Loucy (cell line): ENCODE measurements around the gene NOXA1.

ENCODE experiments used
- H2AFZ ChIP-seq: fragments of 200-600 bp; sonication (generic); 2 replicates; pipeline ENCODE4 v1.6.0; 2016; ENCODE audit warnings: antibody characterized with exemption, mild to moderate bottlenecking, low read length, moderate library complexity
- H3F3A ChIP-seq: fragments of 200-600 bp; 2 replicates; pipeline ENCODE4 v1.6.0; 2016; ENCODE audit warnings: antibody characterized with exemption, low read depth, mild to moderate bottlenecking
- H3K27me3 ChIP-seq: fragments of 200-600 bp; sonication (generic); 2 replicates; pipeline ENCODE4 v1.6.1; 2014; ENCODE audit warnings: low read length, mild to moderate bottlenecking; ENCODE audit not compliant: insufficient read depth, poor library complexity, severe bottlenecking
- H3K36me3 ChIP-seq: fragments of 200-600 bp; sonication (generic); 2 replicates; pipeline ENCODE4 v1.6.1; 2016; ENCODE audit warnings: low read length; ENCODE audit not compliant: insufficient read depth
- H3K4me1 ChIP-seq: fragments of 200-600 bp; sonication (generic); 2 replicates; pipeline ENCODE4 v1.5.1; 2014; ENCODE audit warnings: low read length, mild to moderate bottlenecking; ENCODE audit not compliant: insufficient read depth, poor library complexity, severe bottlenecking
- H3K4me2 ChIP-seq: fragments of 200-600 bp; sonication (generic); 2 replicates; pipeline ENCODE4 v1.6.0; 2014; ENCODE audit warnings: antibody characterized with exemption, low read length, low read depth, mild to moderate bottlenecking; ENCODE audit not compliant: poor library complexity, severe bottlenecking
- H3K4me3 ChIP-seq: fragments of 200-600 bp; sonication (generic); 2 replicates; pipeline ENCODE4 v1.5.1; 2014; ENCODE audit warnings: low read length, mild to moderate bottlenecking, mixed read lengths; ENCODE audit not compliant: poor library complexity, severe bottlenecking
- H3K79me2 ChIP-seq: fragments of 200-600 bp; sonication (generic); 2 replicates; pipeline ENCODE4 v1.6.1; 2014; ENCODE audit warnings: low read length; ENCODE audit not compliant: insufficient read depth
- H3K9ac ChIP-seq: fragments of 200-600 bp; sonication (generic); 2 replicates; pipeline ENCODE4 v1.6.0; 2014; ENCODE audit warnings: mild to moderate bottlenecking, low read depth, low read length, moderate library complexity; ENCODE audit not compliant: poor library complexity, severe bottlenecking
- H3K9me2 ChIP-seq: fragments of 200-600 bp; sonication (generic); replicated peaks from 2 replicates; pipeline ENCODE4 v1.6.1; 2016; ENCODE audit warnings: low read depth, low read length, mixed read lengths
- H3K9me3 ChIP-seq: fragments of 200-600 bp; sonication (generic); 2 replicates; pipeline ENCODE4 v1.6.1; 2014; ENCODE audit warnings: mild to moderate bottlenecking, antibody characterized with exemption, low read length, low read depth; ENCODE audit not compliant: insufficient read depth
- H4K20me1 ChIP-seq: fragments of 200-600 bp; sonication (generic); 2 replicates; pipeline ENCODE4 v1.6.0; 2014; ENCODE audit warnings: antibody characterized with exemption, low read length, mild to moderate bottlenecking; ENCODE audit not compliant: insufficient read depth, poor library complexity, severe bottlenecking
- CTCF ChIP-seq: fragments of 200-600 bp; sonication (generic); conservative IDR thresholded peaks from 2 replicates; pipeline ENCODE4 v1.5.1; 2014; ENCODE audit warnings: mild to moderate bottlenecking, antibody characterized with exemption, low read length
- EZH2phosphoT487 ChIP-seq: fragments of 200-600 bp; IDR thresholded peaks from 2 replicates; pipeline ENCODE4 v1.6.1; 2018; ENCODE audit warnings: antibody characterized with exemption, mild to moderate bottlenecking, moderate library complexity, borderline replicate concordance

NOXA1 gene

GRCh38 chr9:137411260-137411644, 11.9 kb upstream of the NOXA1 start:
- Histone ChIP-seq H3K4me3 (no peak overlapping the region), H3K4me2 (no peak overlapping the region), H3K9me3 (no peaks in the 10 kb centered on the region), H2AFZ (no peak overlapping the region), H3K9me2 (no peaks in the 10 kb centered on the region), H3F3A (no peaks in the 10 kb centered on the region), H3K4me1 (no peaks in the 10 kb centered on the region), H3K27me3 (no peaks in the 10 kb centered on the region), H3K79me2 (no peaks in the 10 kb centered on the region), H3K9ac (no peak overlapping the region), H3K36me3 (no peaks in the 10 kb centered on the region), H4K20me1 (no peaks in the 10 kb centered on the region)
- TF ChIP-seq CTCF (no peak), EZH2phosphoT487 (no peak)

GRCh38 chr9:137411645-137412380, 11.4 kb upstream of the NOXA1 start:
- no peaks in the 10 kb centered on the region for H3K27me3 ChIP-seq
- no peaks in the 10 kb centered on the region for H3K36me3 ChIP-seq
- TF ChIP-seq CTCF = no peak
- TF ChIP-seq EZH2phosphoT487 = no peak
- no peaks in the 10 kb centered on the region for H3K4me1 ChIP-seq
- H3K9me3 ChIP-seq = no peaks in the 10 kb centered on the region
- no peaks in the 10 kb centered on the region for H3F3A ChIP-seq
- H3K79me2 ChIP-seq = no peaks in the 10 kb centered on the region
- H3K9ac ChIP-seq = no peak overlapping the region
- no peak overlapping the region for H3K4me3 ChIP-seq
- no peak overlapping the region for H2AFZ ChIP-seq
- H4K20me1 ChIP-seq = no peaks in the 10 kb centered on the region
- no peaks in the 10 kb centered on the region for H3K9me2 ChIP-seq
- H3K4me2 ChIP-seq = no peak overlapping the region

- H3K4me3 ChIP-seq = no peak overlapping the region
- H3K4me1 ChIP-seq = no peaks in the 10 kb centered on the region
- no peak overlapping the region for H2AFZ ChIP-seq
- H3F3A ChIP-seq = no peaks in the 10 kb centered on the region
- H3K9me2 ChIP-seq = no peaks in the 10 kb centered on the region
- H3K9me3 ChIP-seq = no peaks in the 10 kb centered on the region
- no peaks in the 10 kb centered on the region for H3K36me3 ChIP-seq
- no peak overlapping the region for H3K4me2 ChIP-seq
- no peaks in the 10 kb centered on the region for H3K27me3 ChIP-seq
- H3K9ac ChIP-seq = no peak overlapping the region
- no peak for TF ChIP-seq EZH2phosphoT487
- no peak for TF ChIP-seq CTCF
- no peaks in the 10 kb centered on the region for H4K20me1 ChIP-seq
- H3K79me2 ChIP-seq = no peaks in the 10 kb centered on the region
These were observed 10.8 kb upstream of the NOXA1 start for GRCh38 chr9:137412431-137412830.
